Measurements from ENCODE around the gene CILP2. TPM values are rescaled to one million over a fixed set of nuclear protein-coding genes. Genes with fewer than 3 reads are reported as not detected.

Gene CILP2
- total and polyA plus RNA-seq, 2 of the 4 experiments (the other 2 are of a cell fraction), result 0.18 to 0.87 TPM

- H3K27ac ChIP-seq (ENCODE audit: insufficient read depth, low read length), result no peak overlapping the region
- H3K4ac ChIP-seq (ENCODE audit: low read depth, low read length), result no peak overlapping the region
- no peak overlapping the region for H3K18ac ChIP-seq (ENCODE audit: low read depth, low read length)
- BruUV-seq (replicated peaks), result no TSS peak
- TF ChIP-seq FOS (IDR thresholded peaks at IDR 0.05; ENCODE audit: low read depth, low read length) (no peak), CEBPB (IDR thresholded peaks at IDR 0.05; ENCODE audit: low read depth, low read length) (no peak), NFE2L2 (IDR thresholded peaks at IDR 0.05; ENCODE audit: low read depth, low read length) (no peak), RAD21 (IDR thresholded peaks at IDR 0.05; ENCODE audit: low read length) (no peak), CTCF (conservative IDR thresholded peaks at IDR 0.05; ENCODE audit: low read depth, low read length) (no peak), ELK1 (IDR thresholded peaks at IDR 0.05; ENCODE audit: borderline replicate concordance, low read depth, low read length) (no peak), USF2 (IDR thresholded peaks at IDR 0.05; ENCODE audit: low read depth, low read length) (no peak), CHD1 (IDR thresholded peaks at IDR 0.05; ENCODE audit: low read depth, low read length) (no peak), RCOR1 (IDR thresholded peaks at IDR 0.05; ENCODE audit: insufficient replicate concordance, low read length) (no peak), MXI1 (IDR thresholded peaks at IDR 0.05; ENCODE audit: borderline replicate concordance, low read depth, low read length) (no peak), BHLHE40 (IDR thresholded peaks at IDR 0.05; ENCODE audit: low read depth, low read length) (no peak), MAZ (IDR thresholded peaks at IDR 0.05; ENCODE audit: borderline replicate concordance, low read depth, low read length) (no peak)
- no peak overlapping the region for H3K4me3 ChIP-seq (ENCODE audit: insufficient read depth, low read depth, low read length)
- H2BK15ac ChIP-seq (ENCODE audit: low read depth, low read length), result no peak overlapping the region
- H3K14ac ChIP-seq (replicated peaks; ENCODE audit: low read depth, low read length), result no peak overlapping the region
- H3K4me2 ChIP-seq (ENCODE audit: low read depth, low read length), result no peak overlapping the region
- H2AK5ac ChIP-seq (ENCODE audit: low read depth, low read length), result no peak overlapping the region
- no peaks in the 10 kb centered on the region for H3K9me1 ChIP-seq (ENCODE audit: insufficient read depth, low read length)
- WGBS, 2 experiments (ENCODE audit: extremely low coverage in 2 of 2, insufficient read length in 1 of 2), result 96% methylated on average over 8 of the region's 10 CpGs; no CpG with 5 or more reads in 1 of the 2 experiments
- no peak overlapping the region for H3K9ac ChIP-seq (ENCODE audit: low read depth, low read length)
- H2BK5ac ChIP-seq (ENCODE audit: low read depth, low read length, poor library complexity, severe bottlenecking), result no peak overlapping the region
- no peaks in the 10 kb centered on the region for H3K79me1 ChIP-seq (ENCODE audit: low read depth in 1 of 2, low read length in 2 of 2)
- no peak overlapping the region for H4K8ac ChIP-seq (ENCODE audit: low read depth in 2 of 2, low read length in 2 of 2)
- ChIA-PET POLR2A (ENCODE audit: unreplicated experiment) (no interaction called here), CTCF (interaction anchor here (0.6 to 2.2 kb wide), 3 partner anchors 19 to 113 kb away, joined by 3 to 6 read pairs (median 4); no protein-coding TSS in a partner anchor)
- no peak overlapping the region for H4K5ac ChIP-seq (ENCODE audit: low read depth, low read length)
- no peaks in the 10 kb centered on the region; the same call in 1 of the 2 replicates for H4K20me1 ChIP-seq (ENCODE audit: insufficient read depth, low read length)
- no peaks in the 10 kb centered on the region for H3K4me1 ChIP-seq (ENCODE audit: control insufficient read depth, insufficient read depth, low read length)
- H2BK120ac ChIP-seq (ENCODE audit: low read depth, low read length), result no peak overlapping the region
- H3K56ac ChIP-seq (ENCODE audit: extremely low read depth, insufficient read depth, low read length), result no peak overlapping the region
- dilution Hi-C loops (cut with HindIII; ENCODE audit: low sequenced_read_pairs, unreplicated experiment) (no loop called here), intact Hi-C loops (cut with micrococcal nuclease) (loop anchor here (5.0 kb wide), 1 partner anchor 91 kb away; the partner anchor contains the start of gene GMIP), in situ Hi-C loops (cut with MboI; ENCODE audit: low sequenced_read_pairs) (no loop called here)
- peak overlapping the region; percentile 4 for H2AFZ ChIP-seq (replicated peaks; ENCODE audit: low read length, poor library complexity)
- no peak overlapping the region for H2BK20ac ChIP-seq (ENCODE audit: low read depth, low read length)
- ATAC-seq (ENCODE audit: low read depth) (no peak), DNase-seq (no peak)
- no peak overlapping the region for H4K91ac ChIP-seq (ENCODE audit: insufficient read depth, low read depth, low read length)
- no peak overlapping the region for H3K23ac ChIP-seq (ENCODE audit: low read depth, low read length)
- peak overlapping the region; percentile 63 for H2AK9ac ChIP-seq (replicated peaks; ENCODE audit: low read depth, low read length, poor library complexity)
- no peaks in the 10 kb centered on the region for H3K9me3 ChIP-seq (ENCODE audit: control insufficient read depth, insufficient read depth, low read length)
- peaks cover 12% of the 10 kb centered on the region; the same call in 1 of the 2 replicates for H3K27me3 ChIP-seq (ENCODE audit: control insufficient read depth, insufficient read depth, low read length)
- no peaks in the 10 kb centered on the region for H3K36me3 ChIP-seq (ENCODE audit: control insufficient read depth, insufficient read depth, low read length)
Observed at GRCh38 chr19:19550972-19551852, 13.1 kb downstream of the CILP2 start.

Measured in IMR-90 (cell line).